HCT116 (cell line): Measurements from ENCODE around the gene IL11RA. TPM values are rescaled to one million over a fixed set of nuclear protein-coding genes. Genes with fewer than 3 reads are reported as not detected.

ENCODE experiments used
- ATAC-seq: fragments of 200-7000 bp; cut with Tn5 transposase; 2 replicates; pipeline ENCODE4 v1.9.1; 2020; ENCODE audit warnings: mild to moderate bottlenecking, moderate library complexity
- BruUV-seq: library from RNA; stranded (reverse); fragments of 400-500 nt; replicated peaks from 2 replicates; lab custom pipeline; 2021; lab: Mats Ljungman, UMichigan
- CTCF ChIA-PET: fragments of 300-600 bp; sonication (Branson Sonifier 250); formaldehyde crosslinking; loops from one replicate; lab custom pipeline; 2021; ENCODE audit warnings: antibody characterized with exemption; lab: Charles Lee
- POLR2A ChIA-PET: fragments of 300-600, 350-600 bp; sonication (Branson Sonifier 250); formaldehyde crosslinking; loops from one replicate; lab custom pipeline; 2021; ENCODE audit warnings: antibody characterized with exemption; lab: Charles Lee
- RAD21 ChIA-PET, 2 experiments: fragments of 300-600 bp; sonication (Branson Sonifier 250); formaldehyde crosslinking; loops; one replicate each; lab custom pipeline; 2023; ENCODE audit warnings: low total read pairs in 2 of 2; ENCODE audit not compliant: uncharacterized antibody in 2 of 2, unreplicated experiment in 2 of 2, low non-redundant PET in 1 of 2; lab: Charles Lee
- DNase-seq: peaks from one replicate; pipeline ENCODE4 v3.0.0-alpha.2; 2010; ENCODE audit warnings: low read depth, low spot score
- H2AFZ ChIP-seq: fragments of 200-600 bp; shearing (Covaris generic), sonication (generic); 2 replicates; pipeline ENCODE4 v1.6.1; 2017; ENCODE audit warnings: low read depth, mixed run types, mixed read lengths, antibody characterized with exemption, low read length; ENCODE audit not compliant: poor library complexity, severe bottlenecking
- H3K27ac ChIP-seq: 2 replicates; pipeline ENCODE4 v1.5.1; 2012; ENCODE audit warnings: low read depth, low read length
- H3K27me3 ChIP-seq: fragments of 200-600 bp; sonication (generic); 2 replicates; pipeline ENCODE4 v1.6.1; 2016; ENCODE audit warnings: mixed run types, low read length, mixed read lengths; ENCODE audit not compliant: insufficient read depth
- H3K36me3 ChIP-seq, 2 experiments: fragments of 200-500 bp in 1 of 2; fragments of 200-600 bp in 1 of 2; sonication (Bioruptor generic) in 1 of 2; sonication (generic) in 1 of 2; 2 replicates each; pipeline versions ENCODE4 v1.5.1 to v1.6.1; 2014 to 2016; ENCODE audit warnings: low read length in 2 of 2, inconsistent platforms in 1 of 2, mixed read lengths in 1 of 2, mixed run types in 1 of 2; ENCODE audit not compliant: insufficient read depth in 2 of 2, control insufficient read depth in 1 of 2
- H3K4me1 ChIP-seq, 2 experiments: fragments of 200-600 bp in 1 of 2; sonication (generic) in 1 of 2; 2 replicates each; pipeline versions ENCODE4 v1.5.1 to v1.6.1; 2012 to 2017; ENCODE audit warnings: low read length in 2 of 2, inconsistent platforms in 1 of 2, mild to moderate bottlenecking in 1 of 2, mixed read lengths in 1 of 2, mixed run types in 1 of 2, moderate library complexity in 1 of 2; ENCODE audit not compliant: insufficient read depth in 2 of 2, control insufficient read depth in 1 of 2
- H3K4me2 ChIP-seq: fragments of 200-600 bp; sonication (generic); 2 replicates; pipeline ENCODE4 v1.6.1; 2017; ENCODE audit warnings: mixed run types, low read length, mixed read lengths
- H3K4me3 ChIP-seq, 2 experiments: fragments of 200-600 bp in 1 of 2; sonication (generic) in 1 of 2; replicated peaks in 1 of 2; 2 replicates each; pipeline ENCODE4 v1.5.1; 2011 to 2016; ENCODE audit warnings: low read length in 2 of 2, control low read depth in 1 of 2, low read depth in 1 of 2, mild to moderate bottlenecking in 1 of 2, mixed read lengths in 1 of 2, mixed run types in 1 of 2
- H3K79me2 ChIP-seq: fragments of 200-600 bp; sonication (generic); 2 replicates; pipeline ENCODE4 v1.6.1; 2017; ENCODE audit warnings: mild to moderate bottlenecking, mixed run types, low read length, moderate library complexity, mixed read lengths; ENCODE audit not compliant: insufficient read depth
- H3K9ac ChIP-seq: fragments of 200-600 bp; sonication (generic); 2 replicates; pipeline ENCODE4 v1.6.1; 2016; ENCODE audit warnings: low read length, mixed read lengths
- H3K9me2 ChIP-seq: fragments of 200-600 bp; sonication (generic), shearing (Covaris generic); 2 replicates; pipeline ENCODE4 v1.6.1; 2017; ENCODE audit warnings: mixed run types, mild to moderate bottlenecking, moderate library complexity; ENCODE audit not compliant: insufficient read depth
- H3K9me3 ChIP-seq, 2 experiments: fragments of 200-500 bp in 1 of 2; fragments of 200-600 bp in 1 of 2; sonication (Bioruptor generic) in 1 of 2; sonication (generic) in 1 of 2; 2 replicates each; pipeline ENCODE4 v1.6.1; 2014 to 2017; ENCODE audit warnings: low read length in 2 of 2, mixed read lengths in 2 of 2, inconsistent platforms in 1 of 2, low read depth in 1 of 2, mild to moderate bottlenecking in 1 of 2, mixed run types in 1 of 2, moderate library complexity in 1 of 2; ENCODE audit not compliant: control insufficient read depth in 1 of 2, insufficient read depth in 1 of 2
- H4K20me1 ChIP-seq: fragments of 200-600 bp; sonication (generic), shearing (Covaris generic); 2 replicates; pipeline ENCODE4 v1.6.1; 2017; ENCODE audit warnings: mixed run types, mild to moderate bottlenecking, moderate library complexity; ENCODE audit not compliant: insufficient read depth
- EZH2phosphoT487 ChIP-seq: fragments of 200-600 bp; IDR thresholded peaks from 2 replicates; pipeline ENCODE4 v1.6.1; 2018; ENCODE audit warnings: antibody characterized with exemption, borderline replicate concordance
- SIN3A ChIP-seq: IDR thresholded peaks from 2 replicates; pipeline ENCODE4 v1.6.1; 2012; ENCODE audit warnings: low read depth
- SP1 ChIP-seq: IDR thresholded peaks from 2 replicates; pipeline ENCODE4 v1.6.1; 2012; ENCODE audit warnings: low read depth
- intact Hi-C: fragments of 100-400 bp; cut with micrococcal nuclease; formaldehyde crosslinking; loops from 2 replicates; pipeline ENCODE4 v1.10.0; 2022
- total RNA-seq: library from RNA; stranded (reverse); gene quantifications from one replicate; pipeline ENCODE4 v1.2.1, GENCODE V29; 2021; ENCODE audit not compliant: unreplicated experiment
- TF ChIP-seq, protein P1 (sequence below): IDR thresholded peaks from 2 replicates; pipeline ENCODE4 v1.6.1; 2011; ENCODE audit warnings: mild to moderate bottlenecking, low read length, moderate library complexity; ENCODE audit not compliant: insufficient replicate concordance; ENCODE audit errors: extremely low read depth
- TF ChIP-seq, protein P2 (sequence below): IDR thresholded peaks from 2 replicates; pipeline ENCODE4 v1.6.1; 2012; ENCODE audit warnings: low read depth

Gene IL11RA
- total RNA-seq, 1 experiment from 2014 or later: 10.6 TPM

DNA sequence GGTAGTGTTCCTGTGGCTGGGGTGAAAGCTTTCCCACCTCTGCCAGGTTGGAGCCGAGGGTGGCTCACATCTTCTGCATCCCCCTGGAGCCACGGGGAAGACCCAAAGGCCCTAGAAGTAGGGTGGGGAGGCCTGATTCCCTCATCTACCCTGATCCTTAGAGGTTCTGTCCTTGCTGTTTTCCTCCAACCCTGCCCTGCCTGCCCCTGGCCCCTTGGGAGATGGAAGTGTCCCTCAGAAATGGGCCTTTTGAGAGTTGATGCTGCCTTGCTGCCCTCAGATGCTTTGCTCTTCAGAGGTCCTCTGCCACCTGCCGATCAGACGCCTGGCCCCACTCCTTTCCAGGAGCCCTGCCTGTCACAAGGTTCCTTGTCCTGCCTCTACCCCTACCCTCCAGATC lies 32.8 kb downstream of the IL11RA start:
- Histone ChIP-seq H3K79me2 (no peaks in the 10 kb centered on the region), H3K4me1 (no peaks in the 10 kb centered on the region), H3K9me2 (no peaks in the 10 kb centered on the region), H4K20me1 (no peaks in the 10 kb centered on the region), H3K4me3 (no peak overlapping the region), H3K9me3 (no peaks in the 10 kb centered on the region), H3K27ac (no peak overlapping the region), H3K27me3 (no peaks in the 10 kb centered on the region), H3K4me2 (no peak overlapping the region), H3K9ac (no peak overlapping the region), H3K36me3 (no peaks in the 10 kb centered on the region), H2AFZ (no peak overlapping the region)
- DNase-seq (no peak), ATAC-seq (no peak)
- BruUV-seq: no TSS peak
- intact Hi-C loops: no loop called here
- RAD21 ChIA-PET: no interaction called here
- CTCF ChIA-PET: interaction anchor here (1.4 kb wide), 1 partner anchor 14 kb away, joined by 3 read pairs; no protein-coding TSS in a partner anchor
- TF ChIP-seq, protein P1, sequence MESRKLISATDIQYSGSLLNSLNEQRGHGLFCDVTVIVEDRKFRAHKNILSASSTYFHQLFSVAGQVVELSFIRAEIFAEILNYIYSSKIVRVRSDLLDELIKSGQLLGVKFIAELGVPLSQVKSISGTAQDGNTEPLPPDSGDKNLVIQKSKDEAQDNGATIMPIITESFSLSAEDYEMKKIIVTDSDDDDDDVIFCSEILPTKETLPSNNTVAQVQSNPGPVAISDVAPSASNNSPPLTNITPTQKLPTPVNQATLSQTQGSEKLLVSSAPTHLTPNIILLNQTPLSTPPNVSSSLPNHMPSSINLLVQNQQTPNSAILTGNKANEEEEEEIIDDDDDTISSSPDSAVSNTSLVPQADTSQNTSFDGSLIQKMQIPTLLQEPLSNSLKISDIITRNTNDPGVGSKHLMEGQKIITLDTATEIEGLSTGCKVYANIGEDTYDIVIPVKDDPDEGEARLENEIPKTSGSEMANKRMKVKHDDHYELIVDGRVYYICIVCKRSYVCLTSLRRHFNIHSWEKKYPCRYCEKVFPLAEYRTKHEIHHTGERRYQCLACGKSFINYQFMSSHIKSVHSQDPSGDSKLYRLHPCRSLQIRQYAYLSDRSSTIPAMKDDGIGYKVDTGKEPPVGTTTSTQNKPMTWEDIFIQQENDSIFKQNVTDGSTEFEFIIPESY: no peak
- TF ChIP-seq, protein P2, sequence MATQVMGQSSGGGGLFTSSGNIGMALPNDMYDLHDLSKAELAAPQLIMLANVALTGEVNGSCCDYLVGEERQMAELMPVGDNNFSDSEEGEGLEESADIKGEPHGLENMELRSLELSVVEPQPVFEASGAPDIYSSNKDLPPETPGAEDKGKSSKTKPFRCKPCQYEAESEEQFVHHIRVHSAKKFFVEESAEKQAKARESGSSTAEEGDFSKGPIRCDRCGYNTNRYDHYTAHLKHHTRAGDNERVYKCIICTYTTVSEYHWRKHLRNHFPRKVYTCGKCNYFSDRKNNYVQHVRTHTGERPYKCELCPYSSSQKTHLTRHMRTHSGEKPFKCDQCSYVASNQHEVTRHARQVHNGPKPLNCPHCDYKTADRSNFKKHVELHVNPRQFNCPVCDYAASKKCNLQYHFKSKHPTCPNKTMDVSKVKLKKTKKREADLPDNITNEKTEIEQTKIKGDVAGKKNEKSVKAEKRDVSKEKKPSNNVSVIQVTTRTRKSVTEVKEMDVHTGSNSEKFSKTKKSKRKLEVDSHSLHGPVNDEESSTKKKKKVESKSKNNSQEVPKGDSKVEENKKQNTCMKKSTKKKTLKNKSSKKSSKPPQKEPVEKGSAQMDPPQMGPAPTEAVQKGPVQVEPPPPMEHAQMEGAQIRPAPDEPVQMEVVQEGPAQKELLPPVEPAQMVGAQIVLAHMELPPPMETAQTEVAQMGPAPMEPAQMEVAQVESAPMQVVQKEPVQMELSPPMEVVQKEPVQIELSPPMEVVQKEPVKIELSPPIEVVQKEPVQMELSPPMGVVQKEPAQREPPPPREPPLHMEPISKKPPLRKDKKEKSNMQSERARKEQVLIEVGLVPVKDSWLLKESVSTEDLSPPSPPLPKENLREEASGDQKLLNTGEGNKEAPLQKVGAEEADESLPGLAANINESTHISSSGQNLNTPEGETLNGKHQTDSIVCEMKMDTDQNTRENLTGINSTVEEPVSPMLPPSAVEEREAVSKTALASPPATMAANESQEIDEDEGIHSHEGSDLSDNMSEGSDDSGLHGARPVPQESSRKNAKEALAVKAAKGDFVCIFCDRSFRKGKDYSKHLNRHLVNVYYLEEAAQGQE: no peak
- TF ChIP-seq SIN3A: no peak
- no peak for TF ChIP-seq EZH2phosphoT487
- TF ChIP-seq SP1: no peak
- POLR2A ChIA-PET: interaction anchor here (0.6 kb wide), 1 partner anchor 13 kb away, joined by 7 read pairs; no protein-coding TSS in a partner anchor
